ENCODE data around the gene TCF7L1.

DNA sequence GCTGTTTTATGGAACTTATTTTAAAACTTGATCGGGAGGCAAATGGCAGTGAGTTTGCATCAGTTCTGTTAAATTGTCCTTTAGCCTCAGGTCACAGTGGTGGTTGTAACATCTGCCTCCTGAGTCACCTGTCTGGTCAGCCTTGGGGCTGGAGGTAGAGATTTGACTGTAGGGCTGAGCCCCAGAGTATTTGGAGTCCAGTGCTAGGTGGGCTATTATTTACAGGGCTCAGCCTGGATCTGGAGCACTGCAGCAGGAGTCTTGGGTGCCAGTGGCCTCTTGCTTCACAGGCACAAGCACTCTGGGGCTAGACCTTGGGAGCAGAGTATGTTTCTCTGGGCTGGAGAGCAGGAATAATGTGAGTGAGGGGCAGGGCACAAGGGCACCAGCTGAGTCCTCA is 32.8 kb downstream of the TCF7L1 start:
- TF ChIP-seq CTCF (conservative IDR thresholded peaks at IDR 0.05; ENCODE audit: low read length) (no peak), EZH2phosphoT487 (IDR thresholded peaks at IDR 0.05; ENCODE audit: borderline replicate concordance, low read depth, low read length) (no peak)

Measured in OCI-LY7 (cell line).